ENCODE data around the gene TMEM125. TPM values are rescaled to one million over a fixed set of nuclear protein-coding genes. Genes with fewer than 3 reads are reported as not detected.

Gene TMEM125
- total RNA-seq, 4 donors from 2014 or later: 19.7 to 66.8 (median 51.2) TPM

- Histone ChIP-seq H3K4me3 (no peak overlapping the region), H3K27ac (no peak overlapping the region), H3K27me3 (no peaks in the 10 kb centered on the region), H3K4me1 (peaks cover 0 to 6% (median under 1%) of the 10 kb centered on the region in 4 donors), H3K9me3 (no peaks in the 10 kb centered on the region), H3K36me3 (no peaks in the 10 kb centered on the region)
- 95% methylated on average over 5 of the region's 6 CpGs; no CpG with 5 or more reads in 1 of the 2 donors for WGBS, 2 donors (ENCODE audit: low coverage in 1 of 2)
- DNase-seq: no peak
- in situ Hi-C loops (cut with MboI; ENCODE audit: low pct_ligation_motif_present in 1 of 4, low pct_unique_long_range_greater_than_20kb in 1 of 4, low sequenced_read_pairs in 3 of 4) (no loop called here), intact Hi-C loops (cut with DNase I; ENCODE audit: low total_unique reads) (no loop called here)
- no peak for TF ChIP-seq POLR2A (IDR thresholded peaks at IDR 0.05)
- no peak for TF ChIP-seq POLR2AphosphoS5 (IDR thresholded peaks at IDR 0.05)
- TF ChIP-seq CTCF (IDR thresholded peaks at IDR 0.05): no peak
- no peak for TF ChIP-seq EP300 (IDR thresholded peaks at IDR 0.05; ENCODE audit: low read depth)
These were observed 9.9 kb downstream of the TMEM125 start for GRCh38 chr1:43279666-43280065.

- Histone ChIP-seq H3K27me3 (no peaks in the 10 kb centered on the region), H3K4me3 (no peak overlapping the region), H3K4me1 (peaks cover 0 to 4% (median 0%) of the 10 kb centered on the region in 4 donors), H3K36me3 (no peaks in the 10 kb centered on the region), H3K27ac (no peak overlapping the region), H3K9me3 (no peaks in the 10 kb centered on the region)
- DNase-seq: no peak
- intact Hi-C loops (cut with DNase I; ENCODE audit: low total_unique reads) (no loop called here), in situ Hi-C loops (cut with MboI; ENCODE audit: low pct_ligation_motif_present in 1 of 4, low pct_unique_long_range_greater_than_20kb in 1 of 4, low sequenced_read_pairs in 3 of 4) (no loop called here)
- no peak for TF ChIP-seq CTCF (IDR thresholded peaks at IDR 0.05)
- no peak for TF ChIP-seq POLR2A (IDR thresholded peaks at IDR 0.05)
- no peak for TF ChIP-seq POLR2AphosphoS5 (IDR thresholded peaks at IDR 0.05)
- TF ChIP-seq EP300 (IDR thresholded peaks at IDR 0.05; ENCODE audit: low read depth): no peak
- 56% methylated on average over 2 of the region's 2 CpGs; no CpG with 5 or more reads in 1 of the 2 donors for WGBS, 2 donors (ENCODE audit: low coverage in 1 of 2)
These were observed 10.9 kb downstream of the TMEM125 start for GRCh38 chr1:43280692-43281091.

- H3K27ac ChIP-seq: no peak overlapping the region
- no peak overlapping the region for H3K4me3 ChIP-seq
- H3K36me3 ChIP-seq: no peaks in the 10 kb centered on the region
- intact Hi-C loops (cut with DNase I; ENCODE audit: low total_unique reads) (no loop called here), in situ Hi-C loops (cut with MboI; ENCODE audit: low pct_ligation_motif_present in 1 of 4, low pct_unique_long_range_greater_than_20kb in 1 of 4, low sequenced_read_pairs in 3 of 4) (no loop called here)
- H3K9me3 ChIP-seq: no peaks in the 10 kb centered on the region
- H3K27me3 ChIP-seq: no peaks in the 10 kb centered on the region
- WGBS, 2 donors (ENCODE audit: low coverage in 1 of 2): 73 to 83% methylated on average over 1 to 15 of the region's 15 CpGs
- DNase-seq: no peak
- H3K4me1 ChIP-seq: peaks cover 0 to 13% (median 7%) of the 10 kb centered on the region in 4 donors
- TF ChIP-seq POLR2AphosphoS5 (IDR thresholded peaks at IDR 0.05): no peak
These were observed 12.7 kb downstream of the TMEM125 start for GRCh38 chr1:43282220-43283195.

- H3K4me1 ChIP-seq: peaks cover 0 to 13% (median 7%) of the 10 kb centered on the region in 4 donors
- no peaks in the 10 kb centered on the region for H3K9me3 ChIP-seq
- no peak for DNase-seq
- intact Hi-C loops (cut with DNase I; ENCODE audit: low total_unique reads) (no loop called here), in situ Hi-C loops (cut with MboI; ENCODE audit: low pct_ligation_motif_present in 1 of 4, low pct_unique_long_range_greater_than_20kb in 1 of 4, low sequenced_read_pairs in 3 of 4) (no loop called here)
- peak overlapping the region; percentile 77 to 85 (median 82) for H3K27ac ChIP-seq
- no peaks in the 10 kb centered on the region for H3K36me3 ChIP-seq
- 53 to 69% methylated on average over 2 to 3 of the region's 3 CpGs for WGBS, 2 donors (ENCODE audit: low coverage in 1 of 2)
- no peaks in the 10 kb centered on the region for H3K27me3 ChIP-seq
- TF ChIP-seq EP300 (IDR thresholded peaks at IDR 0.05; ENCODE audit: low read depth): no peak
- TF ChIP-seq CTCF (IDR thresholded peaks at IDR 0.05): no peak
- TF ChIP-seq POLR2A (IDR thresholded peaks at IDR 0.05): no peak
- TF ChIP-seq POLR2AphosphoS5 (IDR thresholded peaks at IDR 0.05): no peak
- peak overlapping the region in 2 of 4 donors; percentile 37 to 47 for H3K4me3 ChIP-seq
These were observed 14.3 kb downstream of the TMEM125 start for GRCh38 chr1:43284065-43284464.

All from transverse colon (tissue), 4 donors.